Amygdala (tissue), 56 donors: ENCODE data around the gene CES3.

Experiments
- DNase-seq, 56 donors: peaks; one replicate each; lab custom pipeline; 2025; lab: John Stamatoyannopoulos, UW

Gene CES3

GRCh38 chr16:66996324-66996982, 35.4 kb downstream of the CES3 start:
- peak in 50 of 56 donors; percentile 34 to 97 (median 75) for DNase-seq

- DNase-seq, result peak in 5 of 56 donors; percentile 7 to 28 (median 24)
Observed at GRCh38 chr16:66996983-66997358, 35.9 kb downstream of the CES3 start.

GRCh38 chr16:67000384-67001351, 39.6 kb downstream of the CES3 start:
- DNase-seq, result peak in 52 of 56 donors; percentile 9 to 83 (median 70)

GRCh38 chr16:67001726-67002125, 40.7 kb downstream of the CES3 start:
- no peak for DNase-seq

- DNase-seq, result no peak
Observed at GRCh38 chr16:67006930-67007658, 46.0 kb downstream of the CES3 start.

- DNase-seq, result no peak
Observed at GRCh38 chr16:67009158-67009557, 48.1 kb downstream of the CES3 start.

GRCh38 chr16:67011274-67011673, 50.2 kb downstream of the CES3 start:
- no peak for DNase-seq

- DNase-seq, result peak in 29 of 56 donors; percentile 13 to 75 (median 40)
Observed at GRCh38 chr16:67013233-67013822, 52.3 kb downstream of the CES3 start.

GRCh38 chr16:67013823-67014633, 53.0 kb downstream of the CES3 start:
- peak in 43 of 56 donors; percentile 20 to 86 (median 54) for DNase-seq

GRCh38 chr16:67014634-67015312, 53.7 kb downstream of the CES3 start:
- no peak for DNase-seq

GRCh38 chr16:67015313-67015731, 54.3 kb downstream of the CES3 start:
- DNase-seq, result no peak

- no peak for DNase-seq
Observed at GRCh38 chr16:67016143-67016542, 55.1 kb downstream of the CES3 start.

GRCh38 chr16:67016681-67017420, 55.8 kb downstream of the CES3 start:
- DNase-seq, result no peak

- no peak for DNase-seq
Observed at GRCh38 chr16:67017421-67017750, 56.3 kb downstream of the CES3 start.

GRCh38 chr16:67017810-67018488, 56.9 kb downstream of the CES3 start:
- peak in 39 of 56 donors; percentile 5 to 79 (median 42) for DNase-seq

GRCh38 chr16:67019171-67019570, 58.1 kb downstream of the CES3 start:
- DNase-seq, result no peak

GRCh38 chr16:67021321-67021720, 60.3 kb downstream of the CES3 start:
- DNase-seq, result no peak
